Astrocyte of the spinal cord (primary cell): ENCODE results near the gene FDX2.

ENCODE experiments used
- DNase-seq: peaks from one replicate; pipeline ENCODE4 v3.0.0; 2011; ENCODE audit warnings: low read depth, low spot score
- H3K4me3 ChIP-seq: 2 replicates; pipeline ENCODE4 v1.5.1; 2011; ENCODE audit warnings: low read depth, mild to moderate bottlenecking, low read length, moderate library complexity
- in situ Hi-C: cut with HindIII; loops from 2 replicates; pipeline ENCODE4 v1.10.0; 2017; ENCODE audit warnings: low sequenced_read_pairs
- TF ChIP-seq, protein P1 (sequence below): IDR thresholded peaks from 2 replicates; pipeline ENCODE4 v1.5.1; 2012; ENCODE audit warnings: low read depth, mild to moderate bottlenecking, low read length, inconsistent platforms

FDX2 gene

DNA sequence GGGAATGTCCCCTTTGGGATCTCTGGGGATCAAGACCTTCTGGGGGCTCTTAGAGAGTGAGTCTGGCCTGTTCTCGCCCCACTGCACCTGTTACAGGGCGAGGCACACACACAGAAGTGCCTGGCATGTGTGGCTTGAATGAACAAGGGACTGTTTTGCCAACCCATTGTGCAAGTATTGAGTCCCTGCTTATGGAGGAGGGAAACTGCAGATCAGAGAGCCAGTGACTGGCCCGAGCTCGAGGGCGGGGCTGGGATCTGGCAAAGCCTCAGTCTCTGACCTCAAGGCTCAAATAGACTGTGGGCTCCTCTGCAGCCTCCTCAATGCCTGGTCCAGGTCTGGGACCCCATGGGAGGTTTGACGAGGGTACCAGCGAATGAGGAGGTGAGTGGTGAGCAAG lies 12.0 kb upstream of the FDX2 start:
- in situ Hi-C loops = no loop called here
- H3K4me3 ChIP-seq = no peak overlapping the region
- TF ChIP-seq, protein P1, sequence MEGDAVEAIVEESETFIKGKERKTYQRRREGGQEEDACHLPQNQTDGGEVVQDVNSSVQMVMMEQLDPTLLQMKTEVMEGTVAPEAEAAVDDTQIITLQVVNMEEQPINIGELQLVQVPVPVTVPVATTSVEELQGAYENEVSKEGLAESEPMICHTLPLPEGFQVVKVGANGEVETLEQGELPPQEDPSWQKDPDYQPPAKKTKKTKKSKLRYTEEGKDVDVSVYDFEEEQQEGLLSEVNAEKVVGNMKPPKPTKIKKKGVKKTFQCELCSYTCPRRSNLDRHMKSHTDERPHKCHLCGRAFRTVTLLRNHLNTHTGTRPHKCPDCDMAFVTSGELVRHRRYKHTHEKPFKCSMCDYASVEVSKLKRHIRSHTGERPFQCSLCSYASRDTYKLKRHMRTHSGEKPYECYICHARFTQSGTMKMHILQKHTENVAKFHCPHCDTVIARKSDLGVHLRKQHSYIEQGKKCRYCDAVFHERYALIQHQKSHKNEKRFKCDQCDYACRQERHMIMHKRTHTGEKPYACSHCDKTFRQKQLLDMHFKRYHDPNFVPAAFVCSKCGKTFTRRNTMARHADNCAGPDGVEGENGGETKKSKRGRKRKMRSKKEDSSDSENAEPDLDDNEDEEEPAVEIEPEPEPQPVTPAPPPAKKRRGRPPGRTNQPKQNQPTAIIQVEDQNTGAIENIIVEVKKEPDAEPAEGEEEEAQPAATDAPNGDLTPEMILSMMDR = no peak
- DNase-seq = no peak

DNA sequence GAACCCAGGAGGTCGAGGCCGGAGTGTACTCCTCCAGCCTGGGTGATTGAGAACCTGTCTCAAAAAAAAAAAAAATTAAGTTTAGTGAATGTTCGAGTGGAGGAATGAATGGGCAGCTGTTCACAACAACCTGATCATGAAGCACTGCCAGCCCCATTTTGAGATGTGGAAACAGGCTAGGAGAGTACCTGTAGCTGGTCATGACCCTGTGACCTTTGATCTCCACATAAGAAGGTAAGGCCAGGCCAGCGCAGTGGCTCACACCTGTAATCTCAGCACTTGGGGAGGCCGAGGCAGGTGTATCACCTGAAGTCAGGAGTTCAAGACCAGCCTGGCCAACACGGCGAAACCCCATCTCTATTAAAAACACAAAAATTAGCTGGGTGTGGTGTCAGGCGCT lies 9.9 kb upstream of the FDX2 start:
- no peak for DNase-seq
- H3K4me3 ChIP-seq = no peak overlapping the region
- in situ Hi-C loops = no loop called here
- TF ChIP-seq, protein P1 = no peak

DNA sequence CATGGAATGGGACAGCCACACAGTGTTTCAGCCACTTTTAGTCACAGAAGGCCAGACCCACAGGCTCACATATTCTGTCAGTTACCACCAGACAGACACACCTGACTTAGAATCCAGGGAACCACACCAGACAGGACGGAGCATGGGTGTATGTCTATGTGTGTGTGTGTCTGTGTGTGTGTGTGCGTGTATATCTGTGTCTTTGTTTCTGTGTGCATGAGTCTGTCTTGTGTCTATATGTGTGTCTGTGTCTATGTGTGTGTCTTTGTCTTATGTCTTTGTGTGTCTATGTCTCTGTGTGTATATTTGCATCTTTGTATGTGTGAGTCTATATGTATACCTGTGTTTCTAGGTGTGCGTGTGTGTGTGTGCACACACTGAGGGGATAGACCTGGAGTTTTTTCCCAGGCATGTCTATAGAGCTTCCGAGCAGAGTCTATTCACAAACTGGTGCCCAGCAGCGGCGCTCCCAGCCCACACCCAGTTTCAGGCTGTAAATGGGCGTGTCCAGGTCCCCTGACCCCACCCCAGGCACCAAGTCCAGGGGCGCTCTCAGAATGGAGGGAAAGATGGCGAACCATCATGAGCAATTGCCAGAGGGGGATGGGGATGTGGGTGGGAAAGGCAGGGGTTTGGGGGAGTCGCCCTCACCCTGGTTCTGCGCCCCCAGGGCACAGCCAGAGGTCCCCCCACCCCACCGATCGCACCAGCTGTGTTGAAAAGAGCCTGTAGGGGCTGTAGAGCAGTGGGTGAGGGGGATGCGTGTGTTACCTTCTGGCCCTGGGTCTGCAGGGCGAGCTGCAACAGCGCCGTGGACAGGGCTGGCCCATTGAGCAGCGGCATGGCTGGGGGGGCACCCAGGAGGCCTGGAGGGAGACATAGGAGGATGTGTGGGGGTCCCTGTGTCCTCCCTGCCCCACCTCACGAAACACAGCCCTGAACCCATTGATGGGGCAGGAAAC lies 6.3 kb upstream of the FDX2 start:
- no peak overlapping the region for H3K4me3 ChIP-seq
- in situ Hi-C loops = no loop called here
- no peak for DNase-seq
- TF ChIP-seq, protein P1 = no peak

DNA sequence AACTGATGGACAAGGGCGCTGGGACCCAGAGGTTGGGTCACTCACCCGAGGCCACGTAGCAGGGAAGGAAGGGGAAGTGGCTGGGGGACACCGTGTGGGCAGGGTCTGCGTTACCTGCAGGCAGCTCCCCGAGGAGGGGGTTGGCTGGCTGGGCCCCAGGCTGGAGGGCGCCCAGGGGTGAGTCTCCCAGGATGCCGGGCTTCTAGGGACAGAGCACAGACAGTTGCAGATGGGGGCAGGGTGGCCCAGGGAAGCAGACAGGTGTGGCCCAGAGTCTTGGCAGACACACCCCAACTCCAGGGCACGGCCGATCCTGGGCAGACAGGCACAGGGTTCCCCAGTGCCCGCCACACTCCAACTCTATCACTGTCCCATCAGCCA lies 5.6 kb upstream of the FDX2 start:
- TF ChIP-seq, protein P1 = no peak
- DNase-seq = no peak
- no peak overlapping the region for H3K4me3 ChIP-seq
- in situ Hi-C loops = no loop called here

DNA sequence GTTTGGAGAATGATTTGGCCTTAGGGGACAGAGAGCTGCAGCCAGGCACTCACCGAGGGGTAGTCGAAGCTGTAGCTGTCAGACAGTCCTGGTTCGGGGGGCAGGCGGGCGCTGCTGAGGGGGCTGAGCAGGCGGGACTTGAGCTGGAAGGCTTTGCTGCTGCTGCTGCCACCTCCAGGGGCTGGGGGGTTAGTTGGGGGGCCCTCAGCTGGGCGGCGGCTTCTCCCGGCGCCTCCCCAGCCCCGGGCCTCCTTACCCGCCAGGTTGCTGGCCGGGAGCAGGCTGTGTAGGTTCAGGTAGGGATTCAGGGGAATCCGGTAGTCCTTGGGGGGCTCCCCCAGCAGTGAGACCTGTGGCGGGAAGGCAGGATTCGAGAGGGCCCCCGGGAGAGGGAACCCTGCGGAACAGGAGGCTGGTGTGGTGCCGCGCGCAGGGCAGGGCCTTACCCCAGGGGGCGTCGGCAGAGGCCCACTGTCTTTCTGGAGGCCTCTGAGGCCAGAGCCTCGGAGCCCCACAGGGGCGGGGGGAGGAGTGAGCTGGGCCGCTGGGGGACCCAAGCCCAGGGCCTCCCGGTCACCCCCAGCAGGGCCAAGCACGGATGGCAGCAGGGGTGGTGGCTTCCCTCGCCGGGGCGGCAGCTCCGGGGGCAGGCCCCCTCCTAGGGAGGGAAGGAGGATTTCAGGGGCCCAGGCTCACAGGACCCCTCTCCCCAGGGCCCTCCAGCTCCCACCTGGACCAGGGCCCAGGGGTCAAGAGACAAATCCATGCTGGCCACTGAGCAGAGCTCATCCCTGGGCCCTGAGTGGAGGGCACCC lies 5.0 kb upstream of the FDX2 start:
- in situ Hi-C loops = no loop called here
- DNase-seq = no peak
- TF ChIP-seq, protein P1 = no peak
- no peak overlapping the region for H3K4me3 ChIP-seq

DNA sequence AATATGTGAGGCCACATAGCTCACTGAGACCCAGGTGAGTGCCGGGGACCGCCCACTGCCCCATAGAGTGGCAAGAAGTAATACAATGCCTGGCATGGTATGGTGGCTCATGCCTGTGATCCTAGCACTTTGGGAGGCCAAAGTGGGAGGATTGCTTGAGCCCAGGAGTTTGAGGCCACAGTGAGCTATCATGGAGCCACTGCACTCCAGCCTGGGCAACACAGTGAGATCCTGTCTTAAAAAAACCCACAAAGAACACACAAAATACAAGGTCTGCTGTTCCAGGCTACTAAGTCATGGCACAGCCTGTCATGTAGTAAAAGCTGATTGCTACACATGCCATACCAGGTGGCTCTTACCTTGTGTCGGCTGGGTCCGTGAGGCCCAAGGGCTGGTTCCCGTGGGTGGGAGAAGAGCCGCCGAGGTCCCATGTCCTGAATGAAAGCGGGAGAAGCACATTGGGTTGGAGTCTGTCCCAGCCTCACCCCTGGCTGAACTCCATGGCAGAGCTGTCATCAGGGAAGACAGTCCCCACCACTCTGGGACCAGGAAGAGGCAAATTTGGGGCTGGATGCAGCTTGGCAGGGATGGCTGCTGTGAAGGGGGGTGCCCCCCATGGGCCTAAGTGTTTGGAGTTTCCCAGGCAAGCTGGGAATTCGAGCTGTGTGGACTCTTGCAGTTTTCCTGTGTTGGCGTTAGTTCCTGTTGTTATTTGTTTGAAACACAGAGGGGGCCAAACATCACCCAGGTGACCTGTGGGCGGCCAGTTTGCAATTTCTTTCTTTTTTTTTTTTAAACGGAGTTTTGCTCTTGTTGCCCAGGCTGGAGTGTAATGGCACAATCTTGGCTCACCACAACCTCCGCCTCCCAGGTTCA lies 3.2 kb upstream of the FDX2 start:
- H3K4me3 ChIP-seq = no peak overlapping the region
- no peak for DNase-seq
- TF ChIP-seq, protein P1 = no peak
- in situ Hi-C loops = no loop called here
